Stomach (tissue), 9 donors: ENCODE measurements around the gene PICK1. TPM values are rescaled to one million over a fixed set of nuclear protein-coding genes. Genes with fewer than 3 reads are reported as not detected.
"Not testable (repeated sequence)": the region's sequence is repeated elsewhere in the genome, so short reads cannot be mapped to it uniquely, and the experiment has no call there.

ENCODE experiments used
- DNase-seq, 2 donors: peaks; one replicate each; pipeline versions ENCODE4 v3.0.0 to v3.0.0-alpha.2; 2013 to 2019
- H3K27ac ChIP-seq, 5 donors: fragments of 200-600 bp in 4 of 5; sonication (generic) in 4 of 5; one replicate each; pipeline ENCODE4 v1.5.1; 2013 to 2019; ENCODE audit warnings: mild to moderate bottlenecking in 1 of 5, moderate library complexity in 1 of 5
- H3K27me3 ChIP-seq, 3 donors: fragments of 200-600 bp; sonication (generic); one replicate each; pipeline ENCODE4 v1.5.1; 2017 to 2019; ENCODE audit warnings: mixed run types in 1 of 3
- H3K36me3 ChIP-seq, 4 donors: fragments of 200-600 bp; sonication (generic); 1 replicate in 3 of 4; 2 replicates in 1 of 4; pipeline ENCODE4 v1.5.1; 2016 to 2019
- H3K4me1 ChIP-seq, 4 donors: fragments of 200-600 bp; sonication (generic); one replicate each; pipeline ENCODE4 v1.5.1; 2016 to 2019
- H3K4me3 ChIP-seq, 4 donors: fragments of 200-600 bp; sonication (generic) in 3 of 4; one replicate each; pipeline ENCODE4 v1.5.1; 2016 to 2019; ENCODE audit warnings: mild to moderate bottlenecking in 1 of 4
- H3K9me3 ChIP-seq, 4 donors: fragments of 200-600 bp; sonication (generic); one replicate each; pipeline ENCODE4 v1.5.1; 2016 to 2019
- CTCF ChIP-seq, 7 experiments: fragments of 450-650 bp in 4 of 7; fragments of 200-600 bp in 3 of 7; sonication (generic) in 3 of 7; IDR thresholded peaks; one replicate each; pipeline ENCODE4 v1.5.1; 2016 to 2019; ENCODE audit warnings: antibody characterized with exemption in 7 of 7, control low read depth in 2 of 7, mild to moderate bottlenecking in 1 of 7
- EP300 ChIP-seq: sonication (generic); formaldehyde crosslinking; IDR thresholded peaks from one replicate; pipeline ENCODE4 v1.6.1; 2017; ENCODE audit warnings: antibody characterized with exemption
- POLR2A ChIP-seq, 4 donors: fragments of 450-650 bp; IDR thresholded peaks; one replicate each; pipeline ENCODE4 v1.6.1; 2016; ENCODE audit warnings: antibody characterized with exemption in 4 of 4, control low read depth in 2 of 4, mild to moderate bottlenecking in 1 of 4, moderate library complexity in 1 of 4
- POLR2AphosphoS5 ChIP-seq, 3 donors: sonication (generic); formaldehyde crosslinking; IDR thresholded peaks; one replicate each; pipeline ENCODE4 v1.6.1; 2016; ENCODE audit warnings: antibody characterized with exemption in 3 of 3
- WGBS, 5 donors: extraction: QIAGEN DNeasy Blood & Tissue Kit in 3 of 5; methylation state at CpG; one replicate each; pipeline versions ENCODE4 v1.1.5 to v1.1.7; 2013 to 2018; 5-methylcytosine and 5-hydroxymethylcytosine counted together
- intact Hi-C: fragments of 100-400 bp; cut with DNase I; formaldehyde crosslinking; loops from one replicate; pipeline ENCODE4 v1.15.1; 2023; ENCODE audit warnings: low total_unique reads
- polyA plus RNA-seq, 3 donors: library from polyadenylated mRNA; stranded (reverse); fragments of 200-250 nt; gene quantifications; one replicate each; pipeline ENCODE4 v1.2.3, GENCODE V29; 2013
- total RNA-seq, 5 donors: library from RNA; depleted of rRNA; stranded (reverse); fragments of >200 nt; gene quantifications; one replicate each; pipeline versions ENCODE4 v1.1.0 to v1.2.3, GENCODE V29; 2014 to 2016
- donor health status: healthy with polysubstance abuse.
- donor health status: Bipolar disorder and iron deficiency.
- donor health status: healthy.

PICK1 gene
- total and polyA plus RNA-seq, 8 donors: 20.7 to 44.3 (median 27.0) TPM

- H3K27me3 ChIP-seq: no peaks in the 10 kb centered on the region
- no peak overlapping the region for H3K4me3 ChIP-seq
- TF ChIP-seq CTCF (IDR thresholded peaks at IDR 0.05) (no peak), EP300 (no peak), POLR2A (IDR thresholded peaks at IDR 0.05) (no peak), POLR2AphosphoS5 (IDR thresholded peaks at IDR 0.05) (no peak)
- peak; percentile 42 to 53 for DNase-seq
- no peaks in the 10 kb centered on the region for H3K9me3 ChIP-seq
- peaks cover 0 to 37% (median 9%) of the 10 kb centered on the region in 4 donors for H3K36me3 ChIP-seq
- peak overlapping the region in 2 of 5 donors; percentile 59 to 83 for H3K27ac ChIP-seq
- intact Hi-C loops: no loop called here
- 32 to 74% (median 53%) methylated on average over 7 to 11 of the region's 11 CpGs for WGBS, 5 donors
- peaks cover 9 to 57% (median 37%) of the 10 kb centered on the region in 4 donors for H3K4me1 ChIP-seq
Observed at GRCh38 chr22:38111925-38112355, 54.7 kb downstream of the PICK1 start.

GRCh38 chr22:38112381-38112780 lies 55.2 kb downstream of the PICK1 start:
- peaks cover 9 to 55% (median 37%) of the 10 kb centered on the region in 4 donors for H3K4me1 ChIP-seq
- H3K27ac ChIP-seq: peak overlapping the region in 2 of 5 donors; percentile 59 to 83
- no peak for TF ChIP-seq POLR2A (IDR thresholded peaks at IDR 0.05)
- no peak for TF ChIP-seq EP300
- TF ChIP-seq CTCF (IDR thresholded peaks at IDR 0.05): no peak
- no peak for TF ChIP-seq POLR2AphosphoS5 (IDR thresholded peaks at IDR 0.05)
- 43 to 67% (median 55%) methylated on average over 5 to 22 of the region's 22 CpGs for WGBS, 5 donors
- intact Hi-C loops: no loop called here
- no peaks in the 10 kb centered on the region for H3K27me3 ChIP-seq
- no peak overlapping the region for H3K4me3 ChIP-seq
- H3K9me3 ChIP-seq: no peaks in the 10 kb centered on the region
- peaks cover 0 to 37% (median 9%) of the 10 kb centered on the region in 4 donors for H3K36me3 ChIP-seq
- peak in 1 of 2 donors; percentile 49 for DNase-seq

GRCh38 chr22:38114484-38115398 lies 57.5 kb downstream of the PICK1 start:
- Histone ChIP-seq H3K4me3 (no peak overlapping the region), H3K4me1 (peaks cover 9 to 34% (median 24%) of the 10 kb centered on the region in 4 donors), H3K9me3 (no peaks in the 10 kb centered on the region), H3K27ac (no peak overlapping the region), H3K27me3 (no peaks in the 10 kb centered on the region), H3K36me3 (peaks cover 0 to 29% (median 9%) of the 10 kb centered on the region in 4 donors)
- TF ChIP-seq EP300 (no peak), CTCF (IDR thresholded peaks at IDR 0.05) (peak in 5 of 7 experiments; percentile 75 to 92 (median 91)), POLR2A (IDR thresholded peaks at IDR 0.05) (no peak), POLR2AphosphoS5 (IDR thresholded peaks at IDR 0.05) (peak in 2 of 3 donors; percentile 5 to 65)
- WGBS, 5 donors: 39 to 57% (median 53%) methylated on average over 20 to 32 of the region's 32 CpGs
- intact Hi-C loops: no loop called here
- peak; percentile 90 to 93 for DNase-seq

- Histone ChIP-seq H3K4me3 (no peak overlapping the region), H3K27ac (no peak overlapping the region), H3K9me3 (no peaks in the 10 kb centered on the region), H3K36me3 (peaks cover 0 to 29% (median 9%) of the 10 kb centered on the region in 4 donors), H3K4me1 (peaks cover 9 to 27% (median 19%) of the 10 kb centered on the region in 4 donors), H3K27me3 (no peaks in the 10 kb centered on the region)
- no peak for DNase-seq
- WGBS, 5 donors: 94 to 96% (median 96%) methylated on average over 26 to 31 of the region's 31 CpGs
- intact Hi-C loops: no loop called here
- TF ChIP-seq POLR2AphosphoS5 (IDR thresholded peaks at IDR 0.05) (no peak), CTCF (IDR thresholded peaks at IDR 0.05) (no peak)
Observed at GRCh38 chr22:38115423-38116205, 58.4 kb downstream of the PICK1 start.

GRCh38 chr22:38117556-38117955 lies 60.4 kb downstream of the PICK1 start:
- H3K4me1 ChIP-seq, H3K4me3 ChIP-seq, H3K27ac ChIP-seq, H3K27me3 ChIP-seq, intact Hi-C loops, H3K9me3 ChIP-seq, DNase-seq: not testable (repeated sequence)
- peaks cover 0 to 20% (median 8%) of the 10 kb centered on the region in 4 donors for H3K36me3 ChIP-seq
- WGBS, 5 donors: 94 to 97% (median 95%) methylated on average over 10 of the region's 10 CpGs
